Stimulated activated CD4-positive, alpha-beta T cell treated with anti-CD3 and anti-CD28 coated beads, Interleukin-12 subunit alpha, Interleukin-12 subunit beta, amount 100 ng/mL, for 48 hours (primary cell): ENCODE data around the gene ARFGAP2.

Source experiments
- DNase-seq, 3 donors: peaks; one replicate each; pipeline ENCODE4 v3.0.0-alpha.2; 2020; ENCODE audit warnings: low read depth in 2 of 3, low spot score in 1 of 3

Gene ARFGAP2

DNA sequence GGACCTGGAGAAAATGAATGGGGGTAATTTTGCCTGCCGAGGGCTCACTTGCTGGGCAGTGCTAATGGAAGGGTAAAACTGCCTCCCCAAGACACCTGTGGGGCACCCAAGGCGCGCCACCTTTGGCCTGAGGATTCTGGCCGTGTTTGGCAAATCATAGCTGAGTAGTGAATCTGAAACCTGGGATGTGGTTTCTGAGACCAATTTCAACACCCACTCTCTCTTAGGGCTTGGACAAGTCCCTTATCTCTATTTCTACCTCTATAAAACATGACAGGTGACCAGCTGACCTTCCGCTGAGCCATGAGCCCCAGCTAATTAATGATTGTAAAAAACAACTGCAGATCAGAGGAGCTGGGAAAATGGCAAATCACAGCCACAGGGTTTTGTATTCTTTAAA is 11.0 kb upstream of the ARFGAP2 start:
- DNase-seq: no peak

DNA sequence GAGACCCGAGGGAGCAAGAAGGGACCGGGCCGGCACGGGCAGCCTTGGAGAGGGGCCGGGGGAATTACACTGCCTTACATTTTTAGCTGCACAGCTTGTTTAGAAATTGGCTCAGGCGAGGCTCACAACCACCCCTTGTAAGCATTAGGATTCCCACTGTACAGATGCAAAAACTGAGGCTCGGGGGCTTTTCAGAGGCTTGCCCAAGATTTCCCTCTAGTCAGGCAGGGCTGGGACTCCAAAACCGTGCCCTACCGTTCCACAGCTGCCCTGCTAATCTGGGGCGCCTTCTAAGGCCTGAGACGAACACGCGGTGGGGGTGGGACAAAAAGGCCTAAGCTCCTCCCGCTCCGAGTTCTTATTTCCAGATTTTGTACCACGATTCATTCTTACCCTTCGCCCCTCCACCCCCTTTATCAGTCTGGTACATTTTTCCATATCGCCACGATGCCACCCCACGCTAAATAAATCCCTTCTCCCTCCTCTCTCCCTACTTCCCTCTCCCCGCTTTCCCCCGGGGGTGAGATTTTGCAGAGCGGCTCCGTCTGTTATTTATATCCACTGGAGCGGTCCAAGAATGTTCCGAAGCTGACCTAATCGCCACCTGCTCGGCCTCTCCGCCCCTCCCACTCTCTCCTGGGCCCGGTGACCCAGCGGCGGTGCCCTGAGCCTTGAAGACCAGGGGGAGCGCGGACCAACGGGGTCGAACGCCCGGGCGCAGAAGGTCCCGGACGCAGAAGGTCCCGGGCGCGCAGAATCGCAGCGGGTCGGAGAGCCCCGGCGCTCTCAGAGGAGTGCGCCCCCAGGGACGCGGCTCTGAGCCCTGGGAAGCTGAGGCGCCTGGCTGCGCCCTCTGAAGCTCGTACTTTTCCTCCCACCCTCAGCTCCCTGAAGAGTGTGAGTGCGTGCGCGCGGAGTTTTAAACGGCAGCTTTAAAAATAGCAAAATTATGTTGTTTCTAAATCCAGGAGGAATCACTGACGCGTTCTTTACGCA is 10.3 kb upstream of the ARFGAP2 start:
- peak; percentile 31 to 34 (median 31) for DNase-seq

DNA sequence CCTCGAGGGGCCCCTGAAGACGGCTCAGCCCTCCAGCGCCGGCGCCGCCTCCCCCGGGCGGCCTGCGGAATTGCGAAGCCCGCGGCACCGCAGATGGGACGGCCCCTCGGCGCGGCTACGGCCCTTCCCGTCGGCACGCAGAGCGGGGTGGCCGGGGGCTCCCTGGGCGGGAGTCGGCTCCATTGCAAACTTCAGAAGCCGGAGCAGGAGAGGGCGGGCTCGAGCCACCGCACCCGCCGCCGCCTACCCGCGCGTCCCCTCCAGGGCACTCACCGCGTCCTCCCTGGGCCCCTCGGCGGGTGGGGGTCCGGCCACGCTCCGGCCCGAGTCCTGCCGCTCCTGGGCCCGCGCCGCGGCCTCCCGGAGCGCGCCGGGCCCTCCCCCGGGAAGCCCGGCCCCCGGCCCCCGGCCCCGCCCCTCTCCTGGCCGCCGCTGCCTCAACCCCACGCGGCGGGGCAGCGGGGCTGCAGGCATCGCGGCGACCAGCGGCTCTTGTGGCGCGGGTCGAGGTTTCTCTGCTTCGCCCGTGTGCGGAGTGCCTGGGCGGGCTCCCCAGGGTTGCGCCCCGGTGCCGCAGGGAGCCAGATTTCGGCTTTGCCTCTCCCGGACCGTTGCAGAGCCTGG is 9.5 kb upstream of the ARFGAP2 start, which contains the start of gene PACSIN3:
Gene PACSIN3 (minus strand): TSS at position 359 of the 624 bp plus-strand sequence. CDS start 3,707 bp downstream, outside the sequence.
- peak in 1 of 3 donors; percentile 42 for DNase-seq

DNA sequence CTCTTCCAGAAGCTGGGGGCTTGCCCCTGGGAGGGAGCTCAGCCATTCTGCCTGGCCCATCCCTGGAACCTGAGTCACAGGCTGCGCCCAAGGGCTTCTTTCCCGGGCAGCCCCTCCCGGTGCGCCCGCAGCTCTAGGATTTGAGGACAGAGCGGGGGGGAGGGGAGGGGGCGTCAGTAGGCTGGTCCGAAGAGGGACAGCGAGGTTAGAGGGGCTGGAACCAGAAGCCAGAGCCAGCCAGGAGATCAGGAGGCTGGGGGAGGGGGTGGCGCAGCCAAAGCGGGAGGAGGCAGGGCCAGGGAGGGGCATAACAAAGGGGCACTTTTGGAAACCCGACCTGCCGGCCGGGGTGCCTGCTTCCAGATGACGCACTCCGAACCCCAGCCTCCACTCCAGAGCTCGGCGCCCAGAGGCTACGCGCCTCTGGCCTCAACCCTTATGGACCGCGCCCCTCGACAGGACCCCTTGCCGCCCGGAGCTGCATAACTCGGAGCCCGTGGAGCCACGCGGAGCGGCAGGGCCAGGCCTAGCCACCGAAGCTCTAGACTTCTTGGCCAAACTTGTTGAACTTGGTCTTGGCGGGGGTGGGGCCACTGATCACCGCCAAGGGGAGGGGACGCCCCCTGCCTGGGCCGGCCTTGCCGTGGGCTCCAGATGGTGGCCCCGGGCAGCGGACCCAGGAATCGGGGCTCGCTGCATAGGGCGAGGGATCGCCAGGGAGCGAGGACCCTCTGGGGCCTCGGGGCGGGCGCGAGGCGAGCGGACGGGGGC is 8.8 kb upstream of the ARFGAP2 start:
- no peak for DNase-seq

DNA sequence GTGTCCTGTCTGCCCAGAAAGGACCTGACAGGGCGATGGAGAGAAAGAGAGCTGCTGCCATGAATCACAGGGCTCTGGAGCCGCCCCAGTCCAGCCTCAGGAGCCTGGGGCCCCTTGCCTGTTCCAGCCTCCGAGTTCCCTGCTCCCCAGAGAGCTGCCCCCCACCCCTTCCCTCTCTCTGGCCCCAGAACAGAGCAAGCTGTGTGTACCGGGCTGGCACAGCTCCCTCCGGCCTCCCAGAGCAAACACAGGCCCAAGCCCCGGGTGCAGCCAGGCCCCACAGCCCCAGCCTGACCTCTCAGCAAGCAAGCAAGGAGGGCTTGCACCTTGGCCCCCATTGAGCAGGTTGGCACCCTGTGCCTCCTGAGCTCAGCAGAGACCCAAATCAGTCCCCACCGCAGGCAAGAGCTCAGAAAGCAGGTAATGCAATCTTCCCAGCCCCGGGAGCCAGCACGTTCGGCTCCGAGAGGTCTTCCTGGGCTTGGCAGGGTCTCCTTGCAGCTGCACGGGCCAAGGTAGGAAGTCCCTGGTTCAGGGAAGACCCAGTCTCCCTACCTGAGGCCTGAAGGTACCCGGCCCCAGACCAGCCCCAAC is 8.1 kb upstream of the ARFGAP2 start:
- no peak for DNase-seq

DNA sequence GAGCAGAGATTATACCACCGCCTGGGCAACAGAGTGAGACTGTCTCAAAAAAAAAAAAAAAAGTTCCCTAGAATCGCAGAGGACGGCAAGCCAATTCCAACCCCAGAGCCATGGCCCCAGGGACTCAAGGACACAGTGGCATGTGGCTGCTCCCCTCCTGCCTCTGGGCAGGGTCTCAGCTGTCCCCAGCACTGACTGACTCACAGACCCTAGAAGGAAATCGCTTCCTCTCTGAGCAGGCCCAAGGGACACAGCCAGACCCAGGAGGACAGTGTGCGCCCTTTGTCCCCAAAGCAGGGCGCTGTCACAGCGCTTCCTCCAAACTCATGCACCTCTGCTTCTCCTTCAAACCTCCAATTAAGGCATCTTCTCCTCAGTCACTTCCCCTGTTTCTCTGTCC is 7.3 kb upstream of the ARFGAP2 start:
- no peak for DNase-seq

DNA sequence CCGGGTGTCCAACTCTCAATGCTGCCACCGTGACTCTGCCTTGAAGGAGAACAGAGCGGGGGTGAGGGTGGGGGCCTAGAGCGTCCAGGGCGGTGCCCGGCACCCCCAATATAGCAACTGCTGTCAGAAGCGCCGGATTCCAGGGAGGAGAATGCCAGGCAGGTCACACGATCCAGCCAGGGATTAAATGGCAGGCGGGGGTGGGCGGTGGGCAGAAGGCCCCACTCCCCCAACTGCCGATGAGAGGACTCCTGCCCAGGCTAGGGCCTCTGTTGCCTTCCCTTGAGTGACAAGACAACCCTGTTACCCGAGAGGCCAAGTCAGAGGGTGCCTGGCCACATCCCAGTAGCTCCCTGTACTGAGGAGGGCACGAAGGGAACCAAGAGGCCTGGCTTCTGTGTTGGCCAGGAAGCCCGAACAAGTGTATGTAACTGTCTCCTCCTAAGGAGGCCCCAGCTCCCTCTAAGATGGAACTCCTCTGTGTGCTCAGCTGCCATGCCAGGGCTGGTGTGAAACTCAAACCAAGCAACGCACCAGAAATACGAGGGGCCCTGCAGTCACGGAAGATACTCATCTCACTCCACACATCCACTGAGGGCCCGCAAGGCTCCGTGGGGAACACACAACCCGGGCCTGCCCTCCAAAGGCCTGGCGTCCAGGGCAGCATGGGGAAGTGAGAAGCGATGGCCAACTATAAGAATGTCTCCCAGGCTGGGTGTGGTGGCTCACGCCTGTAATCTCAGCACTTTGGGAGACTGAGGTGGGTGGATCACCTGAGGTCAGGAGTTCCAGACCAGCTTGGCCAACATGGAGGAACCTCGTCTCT is 6.6 kb upstream of the ARFGAP2 start:
- DNase-seq: no peak

DNA sequence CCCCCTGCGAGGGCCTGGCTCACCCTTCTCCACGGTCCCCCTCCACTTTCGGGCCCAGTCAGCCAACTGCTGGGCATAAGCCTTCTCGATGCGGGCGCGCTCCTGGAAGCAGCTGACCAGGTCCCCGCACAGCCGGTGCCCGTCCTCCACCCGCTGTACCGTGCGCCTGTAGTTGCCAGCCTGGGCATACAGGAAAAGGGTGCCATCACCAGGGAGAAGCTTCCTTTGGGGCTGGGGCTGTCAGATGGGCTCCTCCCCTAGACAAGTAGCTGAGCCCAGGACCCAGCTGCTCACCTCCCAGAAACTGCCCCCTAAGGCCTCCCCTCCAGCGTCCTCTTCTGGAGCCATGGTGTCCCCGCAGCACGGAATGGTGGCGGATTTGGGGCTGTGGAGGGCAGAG is 5.7 kb upstream of the ARFGAP2 start:
- DNase-seq: no peak

DNA sequence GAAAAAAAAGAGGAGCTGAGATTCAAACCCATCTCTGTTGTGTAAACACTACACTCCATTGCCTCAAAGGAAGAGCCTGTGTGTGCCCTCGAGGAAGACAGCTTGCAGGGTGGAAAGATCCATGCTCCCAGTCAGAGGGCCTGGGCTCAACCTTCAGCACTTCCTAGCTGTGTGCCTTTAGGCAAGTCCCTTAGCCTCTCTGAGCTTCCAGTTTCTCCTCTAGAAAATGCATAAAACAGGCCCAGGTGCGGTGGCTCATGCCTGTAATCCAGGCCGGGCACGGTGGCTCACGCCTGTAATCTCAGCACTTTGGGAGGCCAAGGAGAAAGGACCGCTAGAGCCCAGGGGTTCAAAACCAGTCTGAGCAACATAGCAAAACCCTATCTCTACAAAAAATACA is 4.6 kb upstream of the ARFGAP2 start:
- DNase-seq: no peak

DNA sequence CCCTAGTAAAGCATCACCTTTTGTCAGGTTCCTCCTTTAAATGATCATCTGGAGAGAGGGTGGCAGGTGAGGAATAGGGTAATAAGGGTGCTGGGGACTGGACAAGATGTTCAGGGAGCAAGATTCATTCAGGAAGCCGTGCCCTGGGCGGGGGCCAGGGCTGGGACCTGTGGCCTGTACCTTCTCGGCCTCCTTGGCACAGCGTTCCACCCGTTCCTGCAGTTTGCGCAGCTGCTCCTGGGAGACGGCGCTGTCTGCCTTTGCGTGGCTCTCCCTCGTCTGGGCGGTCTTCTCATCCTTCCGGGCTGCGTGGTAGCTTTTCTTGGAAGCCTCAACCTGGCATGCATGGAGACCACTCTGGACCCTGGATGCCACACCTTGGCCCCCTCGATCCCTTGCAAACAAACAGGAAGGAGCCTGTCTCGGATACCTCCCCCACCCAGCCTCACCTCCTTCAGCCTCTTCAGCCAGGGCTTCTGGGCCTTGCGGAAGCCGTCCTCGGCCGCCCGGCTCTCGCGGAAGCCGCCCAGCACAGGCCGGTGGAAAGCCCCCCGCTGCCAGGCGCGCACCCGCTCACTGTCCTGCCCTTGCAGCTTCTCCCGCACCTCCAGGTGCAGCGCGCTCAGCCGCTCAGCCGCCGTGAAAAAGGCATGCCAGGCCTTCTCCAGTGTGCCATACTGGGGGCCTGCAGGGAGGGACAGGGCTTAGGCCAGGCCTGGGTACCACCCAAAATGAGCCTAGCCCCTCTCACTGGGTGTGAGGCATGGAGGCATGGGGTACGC is 3.5 kb upstream of the ARFGAP2 start:
- DNase-seq: no peak

DNA sequence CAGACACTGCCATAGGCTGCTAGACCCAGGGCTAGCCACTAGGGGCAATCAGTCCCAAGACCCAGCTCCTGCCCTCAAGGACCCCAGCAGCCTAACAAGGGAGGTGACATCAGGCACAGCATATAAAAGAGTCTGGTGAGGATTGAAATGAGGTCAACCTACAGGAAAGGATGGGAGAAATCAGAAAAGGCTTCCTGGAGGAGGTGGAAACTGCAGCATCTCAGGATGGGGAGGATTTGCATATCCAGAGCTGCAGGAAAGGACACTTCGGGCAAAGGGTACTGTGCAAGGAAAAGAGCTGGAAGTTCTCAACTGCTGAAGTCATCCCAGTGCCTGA is 2.9 kb upstream of the ARFGAP2 start:
- peak in 2 of 3 donors; percentile 16 to 23 for DNase-seq

DNA sequence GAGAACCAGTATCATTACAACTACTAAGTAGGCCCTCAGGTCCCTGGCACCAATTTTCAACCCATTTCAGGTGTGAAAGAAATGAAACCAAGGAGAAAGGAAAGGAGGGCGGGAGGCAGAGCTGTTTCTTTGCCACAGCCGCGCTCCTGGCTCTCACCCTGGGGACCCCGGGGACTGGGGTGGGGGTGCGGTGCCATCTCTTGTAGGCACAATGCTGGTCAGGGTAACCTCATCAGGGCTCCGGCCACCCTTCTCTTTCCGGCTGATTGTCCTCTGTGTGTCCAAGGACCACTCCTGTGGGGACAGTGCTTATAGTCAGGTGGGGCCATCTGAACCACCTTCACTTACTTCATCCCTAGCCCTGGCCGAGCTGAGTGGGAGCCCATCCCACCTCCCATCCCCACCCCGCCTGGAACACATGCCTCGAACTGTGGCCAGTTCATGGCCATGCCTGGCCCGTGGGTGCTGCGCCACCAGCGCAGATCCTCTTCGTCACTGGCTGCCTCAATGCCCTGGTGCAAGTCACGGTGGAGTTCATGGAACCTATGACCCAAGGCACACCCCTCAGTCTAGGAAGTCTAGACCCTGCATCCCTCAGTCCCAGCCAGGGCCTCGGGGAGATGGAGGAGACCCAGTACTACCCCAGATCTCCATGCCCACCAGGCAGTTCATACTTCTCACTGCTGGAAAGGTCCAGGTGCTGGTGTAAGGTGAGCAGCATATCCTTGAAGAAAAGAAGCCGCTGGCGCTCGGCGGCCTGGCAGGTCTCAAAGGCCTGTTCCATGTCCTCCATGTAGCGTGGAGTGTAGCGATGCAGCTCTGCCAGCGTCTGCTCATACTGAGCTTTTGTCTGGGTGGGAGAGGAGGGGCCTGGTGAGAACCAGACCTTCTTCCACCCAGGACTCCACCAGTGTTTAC is 2.3 kb upstream of the ARFGAP2 start:
- no peak for DNase-seq

DNA sequence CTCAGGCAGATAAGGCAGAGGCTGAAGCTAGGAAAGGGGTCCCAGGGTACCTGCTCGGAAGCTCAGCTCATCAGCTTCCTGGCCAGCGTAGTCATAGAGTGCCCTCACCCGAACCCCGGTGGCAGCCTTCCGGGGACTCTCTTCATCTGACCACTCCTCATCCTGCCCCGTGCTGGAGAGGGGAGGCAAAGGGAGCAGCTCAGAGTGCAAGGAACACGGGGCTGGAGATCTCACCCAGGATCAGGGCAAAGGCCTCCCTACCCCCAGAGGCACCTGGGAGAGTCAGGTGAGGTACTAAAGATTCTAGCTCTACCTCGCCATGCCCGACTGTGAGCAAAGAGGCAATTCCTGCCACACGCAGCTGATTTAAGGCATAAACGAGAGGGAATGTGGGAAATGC is 1.6 kb upstream of the ARFGAP2 start:
- no peak for DNase-seq

DNA sequence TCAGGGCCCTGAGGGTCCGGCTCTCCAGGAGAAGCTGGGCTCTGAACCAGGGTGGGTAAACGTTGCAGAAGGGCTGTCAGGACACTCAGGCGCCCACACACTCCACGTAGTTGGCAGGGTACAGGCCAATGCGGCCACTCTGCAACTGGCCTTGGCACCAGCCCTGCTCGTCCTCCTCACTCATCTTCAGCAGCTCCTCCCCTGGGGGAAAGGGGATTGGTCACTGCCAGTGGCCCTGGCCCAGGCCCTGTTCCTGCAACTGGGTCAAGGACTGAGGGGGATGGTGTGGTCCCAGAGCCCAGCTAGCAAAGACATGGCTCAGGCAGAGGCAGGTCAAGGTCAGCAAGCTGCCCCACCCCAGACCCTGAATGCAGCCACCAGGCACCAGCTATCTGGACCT is 1.2 kb upstream of the ARFGAP2 start:
- DNase-seq: no peak

DNA sequence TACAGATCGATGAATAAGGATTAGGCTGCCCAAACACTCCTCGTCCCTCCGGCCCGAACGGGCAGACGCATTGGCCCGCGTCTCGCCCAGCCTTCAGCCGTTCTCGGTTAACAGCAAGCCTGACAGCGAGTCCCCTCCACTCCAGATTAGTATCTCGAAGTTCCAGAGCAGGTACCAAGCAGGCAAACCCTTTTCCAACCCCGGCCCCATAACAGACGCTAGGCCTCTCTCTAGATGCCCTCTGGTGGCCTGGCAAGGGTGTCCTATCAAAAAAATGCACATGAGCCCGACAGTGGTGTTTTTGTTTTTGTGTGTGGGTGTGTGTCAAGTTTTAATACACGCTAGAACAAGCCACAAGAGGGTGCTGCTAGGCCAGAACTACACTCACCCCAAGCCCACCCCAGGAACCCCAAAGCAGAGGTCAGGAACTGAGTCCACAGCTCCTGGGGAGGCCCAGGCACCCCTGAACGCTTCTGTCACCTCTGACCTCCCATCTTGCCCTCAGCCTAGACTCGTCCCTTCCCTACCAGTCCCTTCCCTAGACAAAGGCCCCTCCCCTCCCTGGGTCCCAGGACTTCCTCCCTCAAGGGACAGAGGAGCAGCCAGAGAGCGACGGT is 658 bp upstream of the ARFGAP2 start:
- peak; percentile 62 to 67 (median 63) for DNase-seq

DNA sequence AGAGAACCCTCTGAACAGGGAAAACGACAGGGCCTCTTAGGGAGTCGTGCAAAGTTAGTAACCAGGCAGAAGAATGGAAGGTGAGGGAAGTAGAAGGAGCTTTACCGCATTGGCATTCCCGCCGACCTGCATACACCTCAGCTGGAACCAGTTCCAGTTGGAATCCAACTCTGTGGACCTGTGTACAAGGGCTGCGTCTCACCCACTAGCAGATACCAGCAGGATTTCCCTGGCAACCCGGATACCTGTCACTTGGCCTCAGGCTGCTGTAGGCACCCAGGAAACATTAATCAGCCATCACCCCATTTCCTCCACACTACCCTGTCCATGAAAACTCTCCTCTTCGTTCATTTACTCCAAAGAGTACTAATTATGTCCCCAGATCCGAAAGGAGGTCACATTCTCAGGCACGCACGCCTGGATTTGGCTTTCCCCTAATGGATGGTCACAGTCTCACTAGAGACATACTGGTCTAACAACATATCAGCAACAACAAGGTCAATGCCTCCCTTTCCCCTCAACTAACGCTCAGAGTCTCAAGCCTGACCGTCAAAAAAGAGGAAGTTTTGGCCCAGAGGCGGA is 842 bp downstream of the ARFGAP2 start:
- no peak for DNase-seq

DNA sequence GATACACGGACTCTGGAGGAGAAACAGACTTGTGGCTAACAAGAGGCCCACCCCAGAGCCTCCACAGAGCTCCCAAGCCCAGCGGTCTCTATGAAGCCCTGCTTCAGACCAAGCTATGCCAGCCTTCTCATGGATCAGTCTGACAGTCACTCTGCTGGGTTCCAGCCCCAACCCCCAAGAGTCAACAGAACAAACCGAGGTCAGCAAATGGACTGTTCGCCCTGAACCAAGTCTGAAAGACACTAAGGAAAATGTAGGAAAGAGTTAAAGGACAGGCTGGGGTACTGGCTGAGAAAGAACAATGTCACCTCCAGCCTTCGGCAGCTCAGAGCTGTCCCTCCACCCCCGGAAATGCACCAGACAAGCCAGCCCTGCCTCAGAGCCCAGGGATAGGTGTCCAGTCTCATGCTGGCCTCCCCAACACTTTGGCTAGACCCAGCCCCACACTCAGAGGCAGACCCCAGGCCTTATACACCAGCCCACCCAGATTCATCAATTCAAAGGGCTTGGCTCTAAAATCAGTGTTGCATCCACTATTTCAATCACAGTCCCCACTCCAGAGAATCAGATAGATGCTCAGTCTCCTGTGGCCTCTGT is 3.8 kb downstream of the ARFGAP2 start:
- no peak for DNase-seq
